D721Med (cell line): ENCODE measurements around the gene KCNK5.

Source experiments
- DNase-seq: peaks from one replicate; pipeline ENCODE4 v3.0.0; 2011; ENCODE audit warnings: low spot score; ENCODE audit not compliant: insufficient read length
- FAIRE-seq: peaks from 2 replicates; lab custom pipeline; 2011; peaks lifted over from hg19 to GRCh38; lab: Jason Lieb, UNC
- CTCF ChIP-seq: IDR thresholded peaks from 2 replicates; pipeline ENCODE4 v1.5.1; 2012; ENCODE audit warnings: mild to moderate bottlenecking, control low read depth; ENCODE audit not compliant: insufficient read depth; ENCODE audit errors: missing control alignments

The KCNK5 gene

DNA sequence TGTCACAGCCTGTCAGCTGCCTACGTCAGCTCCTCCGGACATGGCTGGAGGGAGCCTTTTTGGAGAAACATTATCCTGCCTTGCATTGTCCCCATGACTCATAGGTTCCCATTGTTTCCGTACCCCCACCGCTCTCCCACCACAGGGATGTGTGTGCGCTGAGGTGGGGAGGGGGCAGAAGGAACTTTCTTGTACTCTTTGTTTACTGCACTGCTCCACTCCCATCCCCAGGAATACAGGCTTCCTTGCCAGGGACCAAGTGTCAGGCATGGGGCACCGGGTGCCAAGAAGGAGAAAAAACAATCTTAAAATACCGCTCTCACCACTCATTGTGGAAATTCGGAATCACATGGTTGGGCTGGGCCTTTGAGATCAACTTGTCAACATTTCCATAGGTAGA lies 51.0 kb downstream of the KCNK5 start:
- no peak for FAIRE-seq
- DNase-seq, result no peak

GRCh38 chr6:39177130-39177529 lies 52.1 kb downstream of the KCNK5 start:
- FAIRE-seq, result no peak
- no peak for TF ChIP-seq CTCF
- DNase-seq, result no peak

More for the DNA sequence above, 51.0 kb downstream of the KCNK5 start:
- no peak for TF ChIP-seq CTCF

- DNase-seq, result no peak
- TF ChIP-seq CTCF, result no peak
- FAIRE-seq, result no peak
Observed at GRCh38 chr6:39173270-39173669, 56.0 kb downstream of the KCNK5 start.

- no peak for FAIRE-seq
- no peak for TF ChIP-seq CTCF
- DNase-seq, result no peak
Observed at GRCh38 chr6:39172377-39172757, 56.9 kb downstream of the KCNK5 start.

- DNase-seq (no peak), FAIRE-seq (no peak)
- no peak for TF ChIP-seq CTCF
Observed at GRCh38 chr6:39171489-39172376, 57.5 kb downstream of the KCNK5 start.

DNA sequence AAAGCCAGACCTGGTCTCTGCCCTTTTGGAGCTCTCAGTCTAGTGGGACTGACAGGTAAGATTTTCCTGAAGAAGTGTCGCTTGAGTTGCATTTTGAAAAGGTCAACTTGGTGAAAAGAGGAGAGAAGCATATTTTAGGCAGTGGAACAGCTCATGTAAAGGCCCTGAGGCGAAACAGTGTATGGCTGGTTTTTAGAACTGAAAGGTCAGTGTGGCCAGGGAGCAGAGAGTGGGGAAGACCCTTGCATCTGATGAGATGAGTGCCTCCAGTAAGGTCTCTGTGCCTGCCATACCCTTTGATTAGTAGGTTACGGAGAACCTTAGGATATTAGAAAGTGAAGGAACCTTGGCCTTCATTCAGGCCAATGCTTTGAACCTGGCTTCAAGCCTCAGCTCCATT lies 58.4 kb downstream of the KCNK5 start:
- TF ChIP-seq CTCF, result no peak
- FAIRE-seq, result no peak

DNA sequence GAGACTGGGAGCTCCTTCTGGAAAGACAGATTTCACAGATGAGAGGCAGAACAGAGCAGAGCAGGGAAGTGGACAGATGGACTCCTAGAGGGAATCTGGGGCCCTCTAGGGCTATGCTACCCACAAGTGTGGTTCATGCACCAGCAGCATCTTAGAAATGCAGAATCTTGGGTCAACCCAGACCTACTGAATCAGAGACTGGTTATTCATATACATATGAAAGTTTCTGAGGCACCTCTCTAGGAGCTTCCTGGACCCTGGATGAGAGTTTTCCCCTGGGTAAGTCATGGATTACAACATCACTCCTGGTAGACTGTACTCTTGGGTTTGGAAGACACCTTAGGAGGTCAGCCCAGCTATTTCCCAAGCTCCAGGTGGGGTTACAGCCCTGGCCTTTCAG lies 58.9 kb downstream of the KCNK5 start:
- TF ChIP-seq CTCF, result no peak
- FAIRE-seq (no peak), DNase-seq (no peak)

More for the DNA sequence above, 58.4 kb downstream of the KCNK5 start:
- no peak for DNase-seq
